GM21619 (cell line): ENCODE data around the gene PPP2R2B.

ENCODE experiments used
- ATAC-seq: cut with Tn5 transposase; IDR thresholded peaks from one replicate; pipeline ENCODE4 v1.9.1; 2021; ENCODE audit not compliant: unreplicated experiment

PPP2R2B gene

GRCh38 chr5:146888351-146888978, 9.9 kb upstream of the PPP2R2B start:
- ATAC-seq = no peak

- ATAC-seq = no peak
These were observed 5.6 kb upstream of the PPP2R2B start for GRCh38 chr5:146884066-146884626.

GRCh38 chr5:146883511-146883910, 5.0 kb upstream of the PPP2R2B start:
- no peak for ATAC-seq

- no peak for ATAC-seq
These were observed 2.4 kb upstream of the PPP2R2B start for GRCh38 chr5:146880966-146881365.

GRCh38 chr5:146877783-146878475, 628 bp downstream of the PPP2R2B start:
- no peak for ATAC-seq

GRCh38 chr5:146877178-146877681, 1.3 kb downstream of the PPP2R2B start:
- no peak for ATAC-seq

- ATAC-seq = no peak
These were observed 5.2 kb downstream of the PPP2R2B start for GRCh38 chr5:146873186-146873917.

GRCh38 chr5:146872188-146872587, 6.4 kb downstream of the PPP2R2B start:
- ATAC-seq = no peak

- no peak for ATAC-seq
These were observed 10.4 kb downstream of the PPP2R2B start for GRCh38 chr5:146867996-146868708.

- ATAC-seq = no peak
These were observed 12.3 kb downstream of the PPP2R2B start for GRCh38 chr5:146866263-146866662.

- ATAC-seq = no peak
These were observed 15.9 kb downstream of the PPP2R2B start for GRCh38 chr5:146862641-146863040.

GRCh38 chr5:146860213-146860893, 18.2 kb downstream of the PPP2R2B start:
- ATAC-seq = no peak

- ATAC-seq = no peak
These were observed 26.5 kb downstream of the PPP2R2B start for GRCh38 chr5:146852089-146852488.

- ATAC-seq = no peak
These were observed 27.4 kb downstream of the PPP2R2B start for GRCh38 chr5:146851133-146851532.

GRCh38 chr5:146849694-146850303, 28.8 kb downstream of the PPP2R2B start:
- no peak for ATAC-seq

- no peak for ATAC-seq
These were observed 30.4 kb downstream of the PPP2R2B start for GRCh38 chr5:146848133-146848532.

GRCh38 chr5:146840016-146840415, 38.5 kb downstream of the PPP2R2B start:
- ATAC-seq = no peak

- ATAC-seq = no peak
These were observed 42.2 kb downstream of the PPP2R2B start for GRCh38 chr5:146836226-146836842.

GRCh38 chr5:146832985-146833732, 45.4 kb downstream of the PPP2R2B start:
- ATAC-seq = no peak
